Natural killer cell (primary cell): ENCODE measurements around the gene GASK1A. TPM values are rescaled to one million over a fixed set of nuclear protein-coding genes. Genes with fewer than 3 reads are reported as not detected.
A peak's percentile ranks its signal among the peaks of the same experiment; 100 is the strongest.

Experiments used
- ATAC-seq, 3 donors: fragments of 150-1000 bp in 2 of 3; fragments of 200-7000 bp in 1 of 3; cut with Tn5 transposase; 1 replicate in 1 of 3; 2 replicates in 2 of 3; pipeline ENCODE4 v1.10.0; 2021; ENCODE audit warnings: mild to moderate bottlenecking in 2 of 3, moderate library complexity in 2 of 3
- DNase-seq, 2 donors: peaks; one replicate each; pipeline versions ENCODE4 v3.0.0 to v3.0.0-alpha.2; 2013 to 2021; ENCODE audit warnings: mixed read lengths in 1 of 2
- H3K27ac ChIP-seq: one replicate; pipeline ENCODE4 v1.5.1; 2013; ENCODE audit warnings: mild to moderate bottlenecking, low read length
- H3K27me3 ChIP-seq: one replicate; pipeline ENCODE4 v1.6.1; 2013; ENCODE audit warnings: low read length; ENCODE audit not compliant: control insufficient read depth, insufficient read depth
- H3K36me3 ChIP-seq: one replicate; pipeline ENCODE4 v1.6.1; 2013; ENCODE audit warnings: low read length; ENCODE audit not compliant: control insufficient read depth, insufficient read depth
- H3K4me1 ChIP-seq: one replicate; pipeline ENCODE4 v1.6.1; 2013; ENCODE audit warnings: low read length; ENCODE audit not compliant: control insufficient read depth, insufficient read depth
- H3K4me3 ChIP-seq: one replicate; pipeline ENCODE4 v1.5.1; 2013; ENCODE audit warnings: low read length
- H3K9me3 ChIP-seq: one replicate; pipeline ENCODE4 v1.6.1; 2013; ENCODE audit warnings: low read length; ENCODE audit not compliant: control insufficient read depth, insufficient read depth
- H3K27ac Mint-ChIP-seq, 2 donors: one replicate each; pipeline ENCODE4 v1.8.0; 2022; ENCODE audit warnings: mild to moderate bottlenecking in 2 of 2, mixed read lengths in 2 of 2, moderate library complexity in 1 of 2
- H3K27me3 Mint-ChIP-seq, 2 donors: one replicate each; pipeline ENCODE4 v1.8.0; 2022; ENCODE audit warnings: low read depth in 2 of 2, mixed read lengths in 2 of 2
- H3K36me3 Mint-ChIP-seq: one replicate; pipeline ENCODE4 v1.8.0; 2022; ENCODE audit warnings: mixed read lengths
- H3K4me1 Mint-ChIP-seq, 2 donors: one replicate each; pipeline ENCODE4 v1.8.0; 2022; ENCODE audit warnings: mixed read lengths in 2 of 2
- H3K4me3 Mint-ChIP-seq: one replicate; pipeline ENCODE4 v1.8.0; 2022; ENCODE audit warnings: mild to moderate bottlenecking, moderate library complexity, mixed read lengths
- H3K9me3 Mint-ChIP-seq, 2 donors: one replicate each; pipeline ENCODE4 v1.8.0; 2022; ENCODE audit warnings: mixed read lengths in 2 of 2
- CTCF ChIP-seq: fragments of 200-600 bp; IDR thresholded peaks from one replicate; pipeline ENCODE4 v1.8.0; 2022; ENCODE audit warnings: antibody characterized with exemption
- WGBS: methylation state at CpG from one replicate; pipeline ENCODE4 v1.1.7; 2013; ENCODE audit warnings: missing lambda C conversion rate; ENCODE audit not compliant: insufficient coverage; 5-methylcytosine and 5-hydroxymethylcytosine counted together
- intact Hi-C: fragments of 100-400 bp; cut with micrococcal nuclease; formaldehyde crosslinking; loops from one replicate; pipeline ENCODE4 v1.14.2; 2022
- total RNA-seq, 4 donors: library from RNA; stranded (reverse); fragments of 120-200 nt in 1 of 4; gene quantifications; one replicate each; pipeline versions ENCODE4 v1.2.3 to v1.2.4, GENCODE V29; 2013 to 2022

The GASK1A gene
- total RNA-seq, 3 donors from 2014 or later (not counting 1 experiment from before 2014, with no cell fraction given) = 0.12 to 0.34 TPM; not detected in 1

- H3K9me3 ChIP-seq = no peaks in the 10 kb centered on the region
- no peak overlapping the region for H3K4me3 ChIP-seq
- Mint-ChIP-seq H3K4me3 (no peak overlapping the region), H3K36me3 (no peaks in the 10 kb centered on the region), H3K27ac (no peak overlapping the region), H3K9me3 (no peaks in the 10 kb centered on the region), H3K27me3 (peaks cover 8 to 13% of the 10 kb centered on the region in 2 donors), H3K4me1 (peaks cover 0 to 5% of the 10 kb centered on the region in 2 donors)
- intact Hi-C loops = loop anchor here (1.0 to 5.0 kb wide), 3 partner anchors 111 to 677 kb away; no protein-coding TSS in a partner anchor
- H3K27ac ChIP-seq = no peak overlapping the region
- ATAC-seq (no peak), DNase-seq (no peak)
- no peak for TF ChIP-seq CTCF
- H3K4me1 ChIP-seq = no peaks in the 10 kb centered on the region
- no peaks in the 10 kb centered on the region for H3K36me3 ChIP-seq
- H3K27me3 ChIP-seq = no peaks in the 10 kb centered on the region
- no CpG with 5 or more reads among the region's 1 CpG for WGBS
These were observed 18.3 kb upstream of the GASK1A start for GRCh38 chr3:42960786-42961185.

- Mint-ChIP-seq H3K36me3 (no peaks in the 10 kb centered on the region), H3K4me3 (no peak overlapping the region), H3K9me3 (no peaks in the 10 kb centered on the region), H3K4me1 (peaks cover 0 to 5% of the 10 kb centered on the region in 2 donors), H3K27ac (no peak overlapping the region), H3K27me3 (peaks cover 7 to 13% of the 10 kb centered on the region in 2 donors)
- DNase-seq (peak in 1 of 2 donors; percentile 72), ATAC-seq (peak in 1 of 3 donors; percentile 39)
- no peak overlapping the region for H3K27ac ChIP-seq
- H3K4me3 ChIP-seq = no peak overlapping the region
- intact Hi-C loops = loop anchor here (1.0 to 5.0 kb wide), 3 partner anchors 110 to 676 kb away; no protein-coding TSS in a partner anchor
- 5% methylated on average over 4 of the region's 4 CpGs for WGBS
- H3K4me1 ChIP-seq = no peaks in the 10 kb centered on the region
- no peaks in the 10 kb centered on the region for H3K36me3 ChIP-seq
- peak; percentile 71 for TF ChIP-seq CTCF
- no peaks in the 10 kb centered on the region for H3K27me3 ChIP-seq
- no peaks in the 10 kb centered on the region for H3K9me3 ChIP-seq
These were observed 17.5 kb upstream of the GASK1A start for GRCh38 chr3:42961633-42962032.

GRCh38 chr3:42963269-42963668 is 15.8 kb upstream of the GASK1A start:
- Histone ChIP-seq H3K27ac (no peak overlapping the region), H3K4me3 (no peak overlapping the region), H3K9me3 (no peaks in the 10 kb centered on the region), H3K4me1 (no peaks in the 10 kb centered on the region), H3K36me3 (no peaks in the 10 kb centered on the region), H3K27me3 (no peaks in the 10 kb centered on the region)
- peaks cover 0 to 5% of the 10 kb centered on the region in 2 donors for H3K4me1 Mint-ChIP-seq
- peaks cover 11 to 13% of the 10 kb centered on the region in 2 donors for H3K27me3 Mint-ChIP-seq
- H3K4me3 Mint-ChIP-seq = no peak overlapping the region
- DNase-seq (no peak), ATAC-seq (no peak)
- TF ChIP-seq CTCF = no peak
- intact Hi-C loops = loop anchor here (5.0 kb wide), 2 partner anchors 124 to 674 kb away; no protein-coding TSS in a partner anchor
- WGBS = no CpG with 5 or more reads among the region's 2 CpGs
- H3K27ac Mint-ChIP-seq = no peak overlapping the region
- H3K36me3 Mint-ChIP-seq = no peaks in the 10 kb centered on the region
- no peaks in the 10 kb centered on the region for H3K9me3 Mint-ChIP-seq

- no peak for TF ChIP-seq CTCF
- peak in 1 of 2 donors; percentile 33 for DNase-seq
- no peak for ATAC-seq
- H3K27me3 Mint-ChIP-seq = peaks cover 11 to 13% of the 10 kb centered on the region in 2 donors
- peaks cover 0 to 5% of the 10 kb centered on the region in 2 donors for H3K4me1 Mint-ChIP-seq
- Histone ChIP-seq H3K9me3 (no peaks in the 10 kb centered on the region), H3K4me1 (no peaks in the 10 kb centered on the region), H3K27me3 (no peaks in the 10 kb centered on the region), H3K36me3 (no peaks in the 10 kb centered on the region), H3K27ac (no peak overlapping the region), H3K4me3 (no peak overlapping the region)
- no peaks in the 10 kb centered on the region for H3K36me3 Mint-ChIP-seq
- no peak overlapping the region for H3K4me3 Mint-ChIP-seq
- intact Hi-C loops = loop anchor here (5.0 kb wide), 2 partner anchors 123 to 673 kb away; no protein-coding TSS in a partner anchor
- H3K27ac Mint-ChIP-seq = no peak overlapping the region
- 69% methylated on average over 2 of the region's 4 CpGs for WGBS
- no peaks in the 10 kb centered on the region for H3K9me3 Mint-ChIP-seq
These were observed 14.8 kb upstream of the GASK1A start for GRCh38 chr3:42964266-42964665.
